Loucy (cell line): ENCODE data around the gene GJA10.

ENCODE experiments used
- H2AFZ ChIP-seq: fragments of 200-600 bp; sonication (generic); 2 replicates; pipeline ENCODE4 v1.6.0; 2016; ENCODE audit warnings: antibody characterized with exemption, mild to moderate bottlenecking, low read length, moderate library complexity
- H3F3A ChIP-seq: fragments of 200-600 bp; 2 replicates; pipeline ENCODE4 v1.6.0; 2016; ENCODE audit warnings: antibody characterized with exemption, low read depth, mild to moderate bottlenecking
- H3K27me3 ChIP-seq: fragments of 200-600 bp; sonication (generic); 2 replicates; pipeline ENCODE4 v1.6.1; 2014; ENCODE audit warnings: low read length, mild to moderate bottlenecking; ENCODE audit not compliant: insufficient read depth, poor library complexity, severe bottlenecking
- H3K36me3 ChIP-seq: fragments of 200-600 bp; sonication (generic); 2 replicates; pipeline ENCODE4 v1.6.1; 2016; ENCODE audit warnings: low read length; ENCODE audit not compliant: insufficient read depth
- H3K4me1 ChIP-seq: fragments of 200-600 bp; sonication (generic); 2 replicates; pipeline ENCODE4 v1.5.1; 2014; ENCODE audit warnings: low read length, mild to moderate bottlenecking; ENCODE audit not compliant: insufficient read depth, poor library complexity, severe bottlenecking
- H3K4me2 ChIP-seq: fragments of 200-600 bp; sonication (generic); 2 replicates; pipeline ENCODE4 v1.6.0; 2014; ENCODE audit warnings: antibody characterized with exemption, low read length, low read depth, mild to moderate bottlenecking; ENCODE audit not compliant: poor library complexity, severe bottlenecking
- H3K4me3 ChIP-seq: fragments of 200-600 bp; sonication (generic); 2 replicates; pipeline ENCODE4 v1.5.1; 2014; ENCODE audit warnings: low read length, mild to moderate bottlenecking, mixed read lengths; ENCODE audit not compliant: poor library complexity, severe bottlenecking
- H3K79me2 ChIP-seq: fragments of 200-600 bp; sonication (generic); 2 replicates; pipeline ENCODE4 v1.6.1; 2014; ENCODE audit warnings: low read length; ENCODE audit not compliant: insufficient read depth
- H3K9ac ChIP-seq: fragments of 200-600 bp; sonication (generic); 2 replicates; pipeline ENCODE4 v1.6.0; 2014; ENCODE audit warnings: mild to moderate bottlenecking, low read depth, low read length, moderate library complexity; ENCODE audit not compliant: poor library complexity, severe bottlenecking
- H3K9me2 ChIP-seq: fragments of 200-600 bp; sonication (generic); replicated peaks from 2 replicates; pipeline ENCODE4 v1.6.1; 2016; ENCODE audit warnings: low read depth, low read length, mixed read lengths
- H3K9me3 ChIP-seq: fragments of 200-600 bp; sonication (generic); 2 replicates; pipeline ENCODE4 v1.6.1; 2014; ENCODE audit warnings: mild to moderate bottlenecking, antibody characterized with exemption, low read length, low read depth; ENCODE audit not compliant: insufficient read depth
- H4K20me1 ChIP-seq: fragments of 200-600 bp; sonication (generic); 2 replicates; pipeline ENCODE4 v1.6.0; 2014; ENCODE audit warnings: antibody characterized with exemption, low read length, mild to moderate bottlenecking; ENCODE audit not compliant: insufficient read depth, poor library complexity, severe bottlenecking
- CTCF ChIP-seq: fragments of 200-600 bp; sonication (generic); conservative IDR thresholded peaks from 2 replicates; pipeline ENCODE4 v1.5.1; 2014; ENCODE audit warnings: mild to moderate bottlenecking, antibody characterized with exemption, low read length
- EZH2phosphoT487 ChIP-seq: fragments of 200-600 bp; IDR thresholded peaks from 2 replicates; pipeline ENCODE4 v1.6.1; 2018; ENCODE audit warnings: antibody characterized with exemption, mild to moderate bottlenecking, moderate library complexity, borderline replicate concordance

The GJA10 gene

GRCh38 chr6:89886378-89887120 lies 7.7 kb upstream of the GJA10 start:
- Histone ChIP-seq H4K20me1 (no peaks in the 10 kb centered on the region), H3K79me2 (no peaks in the 10 kb centered on the region), H3K4me1 (no peaks in the 10 kb centered on the region), H3K27me3 (no peaks in the 10 kb centered on the region), H3K4me2 (no peak overlapping the region), H3F3A (no peaks in the 10 kb centered on the region), H3K4me3 (no peak overlapping the region), H3K9ac (no peak overlapping the region), H2AFZ (no peak overlapping the region), H3K9me2 (no peaks in the 10 kb centered on the region), H3K9me3 (no peaks in the 10 kb centered on the region), H3K36me3 (no peaks in the 10 kb centered on the region)
- TF ChIP-seq EZH2phosphoT487 (no peak), CTCF (no peak)

- Histone ChIP-seq H3K27me3 (no peaks in the 10 kb centered on the region), H3K9me2 (no peaks in the 10 kb centered on the region), H4K20me1 (no peaks in the 10 kb centered on the region), H3K4me2 (no peak overlapping the region), H3K4me3 (no peak overlapping the region), H3K9ac (no peak overlapping the region), H3K36me3 (no peaks in the 10 kb centered on the region), H2AFZ (no peak overlapping the region), H3K79me2 (no peaks in the 10 kb centered on the region), H3K4me1 (no peaks in the 10 kb centered on the region), H3K9me3 (no peaks in the 10 kb centered on the region), H3F3A (no peaks in the 10 kb centered on the region)
- TF ChIP-seq CTCF (no peak), EZH2phosphoT487 (no peak)
Measured at GRCh38 chr6:89887452-89888137, 6.7 kb upstream of the GJA10 start.

DNA sequence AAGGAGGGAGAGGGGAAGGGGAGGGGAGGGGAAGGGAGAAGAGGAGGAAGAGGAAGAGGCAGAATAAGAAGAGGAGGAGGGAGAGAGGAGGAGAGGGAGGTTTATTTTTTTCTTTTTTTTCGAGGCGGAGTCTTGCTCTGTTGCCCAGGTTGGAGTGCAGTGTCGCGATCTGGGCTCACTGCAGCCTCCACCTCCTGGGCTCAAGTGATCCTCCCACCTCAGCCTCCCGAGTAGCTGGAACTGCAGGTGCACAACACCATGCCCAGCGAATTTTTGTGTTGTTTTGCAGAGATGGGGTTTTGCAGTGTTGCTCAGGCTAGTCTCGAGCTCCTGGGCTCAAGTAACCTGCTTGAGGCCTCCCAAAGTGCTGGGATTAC lies 6.1 kb upstream of the GJA10 start:
- no peaks in the 10 kb centered on the region for H3K9me3 ChIP-seq
- no peaks in the 10 kb centered on the region for H3K36me3 ChIP-seq
- H4K20me1 ChIP-seq, result no peaks in the 10 kb centered on the region
- no peaks in the 10 kb centered on the region for H3F3A ChIP-seq
- H3K27me3 ChIP-seq, result no peaks in the 10 kb centered on the region
- no peak overlapping the region for H2AFZ ChIP-seq
- H3K9me2 ChIP-seq, result no peaks in the 10 kb centered on the region
- H3K4me3 ChIP-seq, result no peak overlapping the region
- no peaks in the 10 kb centered on the region for H3K4me1 ChIP-seq
- H3K4me2 ChIP-seq, result no peak overlapping the region
- H3K9ac ChIP-seq, result no peak overlapping the region
- TF ChIP-seq EZH2phosphoT487, result no peak
- no peak for TF ChIP-seq CTCF
- no peaks in the 10 kb centered on the region for H3K79me2 ChIP-seq
